Limb (tissue), 2 donors: ENCODE data around the gene MTRFR.
"Not testable (repeated sequence)": the region's sequence is repeated elsewhere in the genome, so short reads cannot be mapped to it uniquely, and the experiment has no call there.

Source experiments
- DNase-seq, 2 donors: peaks; one replicate each; pipeline ENCODE4 v3.0.0-alpha.2; 2016; ENCODE audit errors: extremely low spot score in 2 of 2

The MTRFR gene

DNA sequence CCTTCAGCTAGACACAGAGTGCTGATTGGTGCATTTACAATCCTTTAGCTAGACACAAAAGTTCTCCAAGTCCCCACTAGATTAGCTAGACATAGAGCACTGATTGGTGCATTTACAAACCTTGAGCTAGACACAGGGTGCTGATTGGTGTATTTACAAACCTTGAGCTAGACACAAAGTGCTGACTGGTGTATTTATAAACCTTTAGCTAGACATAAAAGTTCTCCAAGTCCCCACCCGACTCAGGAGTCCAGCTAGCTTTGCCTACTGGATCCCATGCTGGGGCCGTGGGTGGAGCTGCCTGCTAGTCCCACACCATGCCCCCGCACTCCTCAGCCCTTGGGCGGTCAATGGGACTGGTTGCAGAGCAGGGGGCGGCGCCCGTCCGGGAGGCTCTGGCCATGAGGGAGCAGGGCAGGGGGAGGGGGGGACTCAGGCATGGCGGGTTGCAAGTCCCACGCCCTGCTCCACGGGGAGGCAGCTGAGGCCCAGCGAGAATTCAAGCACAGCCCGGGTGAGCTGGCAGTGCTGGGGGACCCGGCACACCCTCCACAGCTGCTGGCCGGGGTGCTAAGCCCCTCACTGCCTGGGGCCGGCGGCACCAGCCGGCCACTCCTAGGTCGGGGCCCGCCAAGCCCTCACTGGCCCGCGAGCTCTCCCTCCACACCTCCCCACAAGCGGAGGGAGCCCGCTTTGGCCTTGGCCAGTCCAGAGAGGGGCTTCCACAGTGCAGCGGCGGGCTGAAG is 15.9 kb downstream of the MTRFR start:
- not testable (repeated sequence) for DNase-seq

DNA sequence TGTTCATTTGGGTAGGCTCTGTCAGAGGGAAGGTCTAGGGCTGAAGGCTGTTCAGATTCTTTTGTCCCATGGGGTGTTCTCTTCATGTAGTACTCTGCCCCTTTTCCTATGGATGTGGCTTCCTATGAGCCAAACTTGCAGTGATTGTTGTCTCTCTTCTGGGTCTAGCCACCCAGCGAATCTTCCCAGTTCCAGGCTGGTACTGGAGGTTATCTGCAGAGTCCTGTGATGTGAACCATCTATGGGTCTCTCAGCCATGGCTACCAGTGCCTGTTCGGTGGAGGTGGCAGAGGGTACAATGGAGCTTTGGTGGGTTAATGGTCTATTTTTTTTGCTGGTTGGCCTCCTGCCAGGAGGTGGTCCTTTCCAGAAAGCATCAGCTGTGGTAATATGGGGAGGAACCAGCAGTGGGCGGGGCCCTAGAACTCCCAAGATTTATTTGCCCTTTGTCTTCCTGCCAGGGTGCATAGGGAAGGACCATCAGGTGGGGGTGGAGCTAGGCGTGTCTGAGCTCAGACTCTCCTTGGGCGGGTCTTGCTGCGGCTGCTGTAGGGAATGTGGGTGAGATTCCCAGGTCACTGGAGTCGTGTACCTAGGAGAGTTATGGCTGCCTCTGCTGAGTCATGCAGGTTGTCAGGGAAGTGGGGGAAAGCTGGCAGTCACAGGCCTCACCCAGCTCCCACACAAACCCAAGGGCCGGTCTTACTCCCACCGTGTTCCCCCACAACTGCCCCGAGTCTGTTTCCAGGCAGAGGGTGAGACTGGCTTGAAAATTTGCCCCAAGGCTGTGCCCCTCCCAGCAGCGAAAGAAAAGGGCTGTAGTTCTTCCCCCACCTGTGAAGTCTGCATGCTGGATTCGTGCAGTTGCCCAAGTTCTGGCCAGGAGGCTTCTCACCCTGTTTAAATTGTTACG is 17.5 kb downstream of the MTRFR start:
- DNase-seq, result no peak

DNA sequence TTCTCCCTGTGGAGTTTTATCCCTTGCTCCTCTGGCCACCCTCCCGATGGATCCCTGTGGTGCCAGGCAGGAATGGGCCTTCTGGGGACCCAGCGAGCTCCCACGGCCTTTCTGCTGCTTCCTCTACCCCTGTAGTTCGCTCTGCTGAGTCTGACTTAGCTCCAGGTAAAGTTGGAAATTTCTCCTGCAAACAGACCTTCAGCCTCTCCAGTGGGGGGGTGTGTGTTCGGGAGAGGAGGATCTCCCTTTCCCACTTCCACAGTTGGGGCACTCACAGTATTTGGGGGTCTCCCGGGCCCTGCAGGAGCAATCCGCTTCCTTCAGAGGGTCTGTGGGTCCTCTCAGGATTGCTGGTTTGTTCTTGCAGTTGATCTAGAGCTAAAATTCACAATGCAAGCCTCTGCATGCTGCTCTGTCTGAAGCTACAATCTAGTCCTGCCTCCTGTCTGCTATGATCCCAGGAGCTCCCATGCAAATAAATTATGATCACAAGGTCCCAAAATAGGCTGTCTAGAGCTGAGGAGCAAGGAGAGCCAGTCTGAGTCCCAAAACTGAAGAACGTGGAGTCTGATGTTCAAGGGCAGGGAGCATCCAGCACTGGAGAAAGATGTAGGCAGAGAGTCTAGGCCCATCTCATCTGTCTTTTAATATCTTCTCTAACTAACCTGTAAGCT is 18.3 kb downstream of the MTRFR start:
- no peak for DNase-seq

DNA sequence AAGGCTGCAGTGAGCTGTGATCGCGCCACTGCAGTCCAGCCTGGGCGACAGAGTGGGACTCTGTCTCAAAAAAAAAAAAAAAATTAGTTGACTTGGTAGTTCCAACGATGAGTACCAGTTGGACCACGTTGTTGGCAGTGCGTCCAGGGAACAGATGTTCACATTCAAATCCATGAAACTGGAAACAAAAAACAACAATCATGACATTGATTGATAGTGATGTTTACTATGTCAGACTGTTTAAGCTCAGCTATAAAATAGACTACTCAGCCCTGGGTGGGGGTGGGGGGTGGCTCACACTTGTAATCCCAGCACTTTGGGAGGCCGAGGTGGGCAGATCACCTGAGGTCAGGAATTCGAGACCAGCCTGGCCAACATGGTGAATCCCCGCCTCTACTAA is 19.1 kb downstream of the MTRFR start:
- not testable (repeated sequence) for DNase-seq

DNA sequence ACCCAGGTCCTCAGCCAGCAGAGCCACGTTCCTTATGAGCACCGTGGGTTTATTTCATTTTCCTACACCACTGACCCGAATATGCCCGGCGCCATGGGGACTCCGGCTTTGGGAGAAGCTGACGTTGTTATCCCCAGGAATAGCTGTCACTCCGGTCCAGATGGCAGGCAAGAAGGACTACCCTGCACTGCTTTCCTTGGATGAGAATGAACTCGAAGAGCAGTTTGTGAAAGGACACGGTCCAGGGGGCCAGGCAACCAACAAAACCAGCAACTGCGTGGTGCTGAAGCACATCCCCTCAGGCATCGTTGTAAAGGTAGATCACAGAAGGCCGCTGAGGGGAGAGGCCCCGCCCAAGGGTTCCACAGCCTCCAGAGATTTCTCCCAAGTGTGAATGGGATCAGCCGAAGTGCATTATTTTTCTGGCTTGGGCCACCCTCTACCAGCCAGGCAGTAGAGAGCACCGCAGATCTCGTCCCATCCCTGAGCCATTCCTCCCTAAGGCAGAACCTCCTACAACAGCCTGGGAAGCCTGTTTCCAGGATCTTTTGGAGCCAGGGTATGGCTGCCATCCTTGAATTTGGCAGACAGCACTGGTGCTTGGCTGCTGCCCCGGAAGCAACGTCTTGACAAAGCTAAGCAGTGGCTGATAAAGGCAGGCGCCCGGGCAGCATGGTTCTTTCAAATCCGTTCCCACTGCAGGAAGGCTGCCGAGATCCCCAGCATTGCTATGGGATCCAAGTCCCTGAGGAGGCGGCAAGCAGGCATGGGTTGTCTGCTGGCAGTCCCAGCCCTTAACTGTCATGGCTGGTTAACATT is 20.6 kb downstream of the MTRFR start:
- no peak for DNase-seq

DNA sequence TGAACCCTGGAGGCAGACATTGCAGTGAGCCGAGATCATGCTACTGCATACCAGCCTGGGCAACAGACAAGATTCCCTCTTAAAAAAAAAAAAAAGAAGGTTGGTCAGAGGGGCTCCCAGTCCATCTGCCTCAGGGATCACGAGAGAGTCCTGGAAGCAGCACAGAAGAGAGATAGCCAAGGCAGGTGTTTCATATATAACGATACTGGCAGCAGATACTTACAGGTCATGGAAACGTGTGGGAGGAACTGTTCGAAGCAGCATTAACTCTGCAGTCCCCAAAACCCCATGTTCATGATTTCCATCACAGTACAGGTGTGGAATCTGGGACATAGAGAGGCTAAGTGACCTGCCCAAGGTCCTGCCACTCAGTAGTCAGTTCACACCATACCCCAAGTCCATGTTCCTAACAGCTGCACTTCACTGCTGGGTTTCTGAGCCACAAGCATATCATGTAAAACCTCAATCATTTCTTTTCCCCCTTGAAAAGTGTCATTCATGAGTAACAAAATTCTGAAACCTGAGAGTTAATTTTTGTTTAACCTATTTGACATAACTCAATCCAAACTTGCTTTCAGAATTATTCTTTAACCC is 21.7 kb downstream of the MTRFR start:
- DNase-seq, result no peak

DNA sequence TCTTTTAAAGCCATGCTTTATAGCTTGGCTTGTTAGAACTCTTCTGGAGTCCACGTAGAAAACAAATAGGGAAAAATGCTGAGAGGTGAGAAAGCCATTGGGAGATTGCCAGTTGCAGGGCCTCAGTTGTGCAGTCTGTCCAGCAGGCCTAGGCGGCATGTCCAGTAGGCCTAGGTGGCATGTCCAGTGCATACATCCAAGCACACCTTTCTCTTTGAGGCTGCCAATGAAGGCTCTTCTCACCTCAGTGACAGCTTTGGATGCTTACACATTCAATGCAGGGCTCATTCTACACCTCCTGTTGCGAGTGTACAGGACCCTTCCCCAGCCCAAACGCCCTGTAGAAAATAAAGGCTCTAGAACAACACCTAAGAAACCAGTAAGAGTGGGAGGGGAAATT is 25.4 kb downstream of the MTRFR start:
- no peak for DNase-seq

DNA sequence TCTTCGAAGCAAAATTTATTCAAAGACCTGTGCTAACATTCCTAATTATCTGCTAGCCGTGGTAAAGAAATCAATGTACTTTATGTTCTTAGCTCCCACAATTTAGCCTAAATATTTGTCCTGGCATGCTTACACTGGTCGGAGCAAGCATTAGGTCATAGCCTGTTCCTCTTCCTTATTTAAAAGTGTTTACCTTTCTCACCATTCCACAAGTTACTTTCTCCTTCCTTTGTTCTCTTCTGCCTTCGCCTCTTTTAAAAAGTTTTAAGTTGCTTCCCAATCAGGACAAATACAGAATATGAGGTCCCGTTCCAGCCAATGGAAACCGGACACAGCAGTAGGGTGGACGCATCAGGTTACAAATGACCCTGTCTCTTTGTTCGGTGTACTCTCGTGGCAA is 26.8 kb downstream of the MTRFR start:
- no peak for DNase-seq

DNA sequence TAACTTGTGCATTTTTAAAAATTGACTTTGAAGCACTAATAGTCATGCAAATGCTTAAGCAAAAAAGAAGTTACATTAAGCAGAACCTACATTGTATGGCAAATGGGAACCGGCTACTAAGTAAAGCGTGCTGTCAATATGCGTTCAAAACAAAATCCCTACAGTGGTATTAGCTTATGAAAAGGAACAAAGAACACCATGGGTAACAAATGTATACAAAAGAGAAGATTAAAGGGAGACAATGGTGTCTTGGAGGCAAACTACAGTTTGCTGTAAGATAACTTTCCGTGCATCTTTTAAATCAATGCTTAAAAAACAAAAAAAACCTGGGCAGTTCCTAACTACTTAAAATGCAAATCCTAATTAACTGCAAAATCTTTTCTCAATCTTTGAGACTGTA is 28.0 kb downstream of the MTRFR start:
- DNase-seq, result no peak

DNA sequence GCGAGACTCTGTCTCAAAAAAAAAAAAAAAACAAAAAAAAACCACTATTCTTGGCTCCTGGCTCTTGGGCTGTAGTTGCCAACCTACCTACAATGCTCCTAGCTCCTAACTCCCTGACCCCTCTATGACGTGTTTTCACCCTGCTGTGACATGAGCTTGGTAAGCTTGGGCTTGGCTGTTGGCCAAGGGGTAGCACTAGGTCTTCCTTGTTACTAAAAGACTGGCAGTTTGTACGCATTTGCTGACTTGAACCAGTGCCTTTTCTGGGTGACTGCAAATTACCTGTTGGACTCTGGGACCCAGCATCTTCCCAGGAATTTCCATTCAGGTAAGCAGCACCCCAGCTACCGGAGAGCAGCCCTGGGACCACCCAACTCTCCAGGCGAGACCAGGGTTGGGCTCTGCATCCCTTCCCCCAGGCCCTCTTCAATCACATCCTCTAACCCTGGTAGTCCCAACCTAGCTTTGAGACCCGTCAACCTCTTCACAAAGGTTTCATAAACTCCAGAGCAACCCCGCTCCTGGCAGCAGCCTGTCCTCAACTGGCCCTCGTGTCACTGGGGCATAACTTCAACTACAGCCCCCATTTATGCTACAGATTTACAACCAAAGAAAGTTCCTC is 30.1 kb downstream of the MTRFR start:
- no peak for DNase-seq

DNA sequence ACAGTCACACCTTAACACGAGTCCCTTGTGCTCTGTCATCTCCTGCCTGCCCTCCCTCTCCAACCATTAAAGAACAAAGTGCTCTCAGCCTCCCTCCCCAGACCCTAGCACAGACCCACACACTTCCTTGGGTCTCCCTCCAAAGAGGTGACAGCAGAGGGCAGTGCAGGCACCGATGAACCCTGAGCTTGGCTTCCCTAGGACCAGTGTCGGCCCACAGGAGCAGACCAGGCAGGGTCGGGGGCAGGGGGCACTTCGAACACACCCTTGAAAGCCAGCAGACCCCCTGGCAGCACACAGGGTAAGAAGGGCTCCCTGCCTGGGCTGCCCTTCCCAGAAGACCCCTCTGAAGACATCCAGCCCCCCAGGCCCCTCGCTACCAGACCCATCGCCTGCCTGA is 31.4 kb downstream of the MTRFR start:
- no peak for DNase-seq

DNA sequence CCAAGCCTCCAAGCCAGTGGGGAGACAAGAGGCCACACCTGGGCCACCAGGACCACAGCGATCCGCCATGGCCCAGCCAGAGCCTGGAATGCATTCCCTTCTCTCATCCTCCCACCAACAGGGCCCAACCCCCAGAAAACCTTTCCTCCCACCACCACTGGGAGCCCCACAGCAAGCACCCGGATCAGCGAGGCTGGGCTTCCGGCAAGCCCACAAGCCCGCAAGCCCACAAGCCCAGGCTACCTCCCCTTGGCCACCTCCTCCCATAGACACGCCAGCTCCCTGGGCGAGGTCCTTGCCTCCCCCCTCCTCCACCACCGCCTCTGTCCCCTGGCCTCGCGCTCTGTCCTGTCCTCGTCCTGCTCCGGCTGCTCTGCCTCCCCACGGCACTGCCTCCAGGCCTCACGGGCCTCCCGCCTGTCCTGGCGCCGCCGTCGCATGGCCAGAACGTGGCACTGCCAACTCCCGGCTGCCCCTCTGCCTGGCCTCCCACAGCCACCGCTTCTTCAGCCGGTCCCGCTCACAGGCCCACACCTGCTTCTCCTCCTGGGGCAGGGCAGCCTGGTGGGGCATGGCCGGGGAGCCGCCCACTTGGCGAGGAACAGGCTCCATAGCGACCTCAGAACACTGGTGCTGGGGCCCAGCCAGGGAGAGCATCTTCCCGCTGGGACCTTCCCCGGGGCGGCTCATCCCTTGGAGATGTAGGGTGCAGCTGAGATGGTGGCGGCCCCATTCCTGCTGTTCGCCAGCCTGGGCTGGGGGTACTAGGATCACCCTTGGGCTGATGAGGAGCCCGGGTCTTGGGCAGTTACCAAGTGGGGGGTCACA is 32.8 kb downstream of the MTRFR start:
- DNase-seq, result no peak

DNA sequence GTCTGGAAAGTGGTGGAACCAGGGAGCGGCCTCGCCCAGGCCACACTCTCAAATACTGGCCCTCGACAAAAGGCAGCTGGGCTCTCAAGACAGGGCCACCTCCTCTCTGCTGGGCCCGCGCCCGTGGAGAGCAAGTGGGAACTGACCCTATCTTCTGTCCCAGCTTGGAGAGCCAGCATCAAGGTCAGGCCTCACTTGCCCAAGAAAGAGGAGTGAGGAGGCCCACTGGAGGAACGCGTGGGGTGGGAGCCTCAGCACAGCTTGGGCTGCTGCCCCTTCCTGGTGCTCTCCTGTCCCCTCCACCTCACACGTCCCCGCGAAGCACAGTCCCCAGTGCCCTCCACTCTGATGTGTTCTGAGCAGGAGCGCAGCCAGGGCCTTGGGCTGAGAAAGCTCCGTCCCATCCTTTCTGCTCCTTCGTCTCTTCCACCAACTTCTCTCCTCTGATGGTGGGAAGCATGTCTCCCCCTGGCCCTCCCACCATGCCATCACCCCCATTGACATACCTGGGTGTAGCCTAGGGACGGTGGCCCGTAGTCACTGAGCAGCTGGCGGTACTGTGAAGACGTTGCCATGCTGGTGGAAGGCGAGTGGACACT is 33.5 kb downstream of the MTRFR start:
- no peak for DNase-seq

DNA sequence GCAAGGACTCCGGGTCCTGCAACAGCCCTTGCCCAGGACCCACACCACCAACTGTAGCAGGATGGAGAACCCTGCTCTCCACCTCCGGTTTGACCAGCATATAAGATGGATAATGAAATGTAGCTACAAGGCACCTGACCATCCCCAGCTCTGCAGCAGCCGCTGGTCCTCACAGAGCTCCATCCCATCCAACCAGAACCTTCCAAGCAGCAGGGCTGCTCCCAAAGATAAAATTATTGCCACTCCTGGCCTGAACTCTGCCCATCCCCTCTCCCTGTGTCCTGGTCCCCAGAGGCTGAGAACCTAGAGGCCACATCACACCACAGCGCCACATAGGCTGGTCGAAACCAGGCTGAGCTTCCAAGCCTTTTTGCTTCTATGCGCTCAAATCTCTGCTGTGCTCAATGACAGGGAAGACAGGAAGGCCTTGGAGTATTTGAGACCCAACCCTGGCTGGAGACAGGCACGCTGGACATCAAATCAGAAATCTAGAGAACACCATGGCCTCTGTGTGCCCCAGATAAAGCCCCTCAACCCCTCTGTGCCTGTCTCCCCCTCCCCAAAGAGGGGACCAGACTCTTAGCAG is 34.2 kb downstream of the MTRFR start:
- DNase-seq, result no peak

DNA sequence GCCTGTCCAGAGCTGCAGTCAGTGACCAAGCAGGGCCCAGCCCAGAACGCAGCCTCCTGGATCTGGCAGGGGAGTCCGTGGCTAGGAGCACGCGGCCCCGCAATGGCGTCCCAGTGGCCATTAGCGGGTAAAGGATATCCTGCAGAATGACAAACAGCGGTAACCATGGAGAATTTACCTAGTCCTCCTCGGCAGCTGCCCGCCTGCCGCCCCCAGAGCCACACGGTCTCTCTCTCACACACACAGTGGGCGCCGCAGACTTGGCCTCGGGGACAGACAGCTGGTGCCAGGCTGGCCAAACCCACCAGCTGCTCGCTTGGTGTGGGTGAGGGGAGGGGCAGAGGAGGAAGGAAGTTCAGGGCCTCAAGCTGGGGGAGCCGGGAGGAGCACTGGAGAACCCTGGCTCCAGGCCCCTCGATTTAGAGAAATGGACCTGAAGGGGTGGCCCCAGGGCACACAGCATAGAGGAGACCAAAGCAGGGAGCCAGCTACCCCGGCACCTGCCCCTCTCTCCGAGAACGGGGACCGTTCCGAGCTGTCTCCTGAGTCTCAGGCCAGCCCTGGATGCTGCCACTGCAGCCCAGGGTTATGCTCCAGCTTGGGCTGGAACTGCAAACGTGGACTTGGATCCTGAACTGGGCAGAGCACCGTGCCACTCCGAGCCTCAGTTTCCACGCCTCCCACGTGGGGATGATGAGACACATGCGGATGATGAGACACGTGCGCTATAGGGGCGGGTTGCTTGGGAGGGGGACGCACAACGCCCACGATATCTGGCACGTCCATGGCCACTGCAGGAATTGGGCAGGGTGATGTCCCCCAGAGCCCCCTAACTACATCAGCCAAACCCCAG is 35.0 kb downstream of the MTRFR start:
- DNase-seq, result peak; percentile 78 to 81

DNA sequence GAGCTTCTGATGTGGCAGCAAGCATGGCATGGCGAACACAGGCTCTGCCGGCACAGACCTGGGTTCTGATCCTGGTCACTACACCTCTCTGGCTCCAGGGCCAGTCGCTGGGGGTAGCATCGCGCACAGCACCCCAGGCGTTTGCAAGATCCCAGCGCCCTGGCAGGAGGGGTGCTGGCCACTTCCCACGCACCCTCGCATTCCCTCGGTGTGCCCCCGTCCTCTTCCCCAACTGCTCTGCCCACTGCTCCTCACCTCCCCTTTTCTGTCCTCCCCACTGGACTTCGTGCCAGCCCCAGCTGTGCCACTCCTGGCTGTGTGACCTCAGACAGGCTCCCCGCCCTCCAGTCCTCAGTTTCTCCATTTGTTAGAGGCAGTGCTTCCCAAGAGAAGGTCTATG is 35.6 kb downstream of the MTRFR start:
- DNase-seq, result no peak

DNA sequence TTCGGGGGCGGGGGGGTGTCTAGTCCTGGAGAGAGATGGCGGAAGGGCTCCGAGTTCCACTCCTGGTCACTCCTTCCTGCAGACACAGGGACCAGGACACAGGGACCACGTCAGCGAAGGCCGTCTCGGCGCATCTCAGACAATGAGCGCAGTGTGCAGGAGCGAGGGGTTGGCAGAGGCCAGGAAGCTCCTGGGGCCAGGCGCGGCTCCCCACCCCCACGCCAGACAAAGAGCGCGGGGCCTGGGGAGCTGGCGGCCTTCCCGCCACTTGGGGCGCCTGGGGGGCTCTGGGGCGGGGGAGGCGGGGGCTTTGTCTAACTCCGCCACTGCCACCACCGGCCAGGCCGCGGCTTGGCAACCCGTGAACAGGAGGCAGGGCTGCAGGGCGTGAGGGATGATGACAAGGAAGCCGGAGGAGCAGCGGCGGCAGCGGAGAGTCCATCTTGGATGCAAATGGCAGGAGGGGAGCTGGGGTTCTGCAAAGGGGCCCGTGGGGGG is 36.2 kb downstream of the MTRFR start:
- peak; percentile 75 to 89 for DNase-seq

DNA sequence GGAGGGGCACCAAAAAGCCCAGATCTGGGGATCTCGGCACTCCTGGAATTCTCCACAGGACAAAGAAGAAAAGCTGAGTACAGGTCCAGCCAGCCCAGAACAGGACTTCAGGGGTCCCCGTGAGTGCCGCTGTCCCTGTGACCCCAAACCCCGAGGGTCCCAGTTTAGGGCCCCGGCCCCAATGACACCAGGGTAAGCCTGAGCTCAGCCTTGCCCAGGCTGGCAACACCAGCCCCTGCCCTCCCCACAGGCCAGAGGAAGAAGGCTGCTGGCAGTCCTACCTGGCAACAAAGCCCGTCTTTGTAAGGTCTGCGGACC is 36.6 kb downstream of the MTRFR start:
- DNase-seq, result no peak
